Thymus (tissue), 11 donors: Measurements from ENCODE around the gene TRMT2A. TPM values are rescaled to one million over a fixed set of nuclear protein-coding genes. Genes with fewer than 3 reads are reported as not detected.
A peak's percentile ranks its signal among the peaks of the same experiment; 100 is the strongest.

Experiments used
- DNase-seq, 9 donors: peaks; one replicate each; pipeline ENCODE4 v3.0.0-alpha.2; 2013; ENCODE audit warnings: low spot score in 9 of 9, low read depth in 6 of 9, missing footprints in 1 of 9
- H3K27ac ChIP-seq, 2 donors: one replicate each; pipeline ENCODE4 v1.5.1; 2013; ENCODE audit warnings: control low read depth in 1 of 2, low read depth in 1 of 2, low read length in 1 of 2, mild to moderate bottlenecking in 1 of 2, moderate library complexity in 1 of 2
- H3K27me3 ChIP-seq, 2 donors: one replicate each; pipeline ENCODE4 v1.5.1; 2013; ENCODE audit warnings: low read length in 1 of 2; ENCODE audit not compliant: control insufficient read depth in 2 of 2, insufficient read depth in 1 of 2
- H3K36me3 ChIP-seq, 2 donors: one replicate each; pipeline ENCODE4 v1.5.1; 2013; ENCODE audit warnings: low read length in 1 of 2, mild to moderate bottlenecking in 1 of 2, moderate library complexity in 1 of 2; ENCODE audit not compliant: control insufficient read depth in 2 of 2, insufficient read depth in 2 of 2
- H3K4me1 ChIP-seq, 2 donors: one replicate each; pipeline ENCODE4 v1.5.1; 2013; ENCODE audit warnings: low read length in 2 of 2; ENCODE audit not compliant: control insufficient read depth in 2 of 2, insufficient read depth in 2 of 2
- H3K4me3 ChIP-seq, 2 donors: one replicate each; pipeline ENCODE4 v1.5.1; 2013; ENCODE audit warnings: low read length in 2 of 2, control low read depth in 1 of 2, mild to moderate bottlenecking in 1 of 2
- H3K9me3 ChIP-seq, 2 donors: one replicate each; pipeline ENCODE4 v1.5.1; 2013; ENCODE audit warnings: low read length in 1 of 2, mild to moderate bottlenecking in 1 of 2; ENCODE audit not compliant: control insufficient read depth in 2 of 2, insufficient read depth in 1 of 2
- WGBS: extraction: QIAGEN DNeasy Blood & Tissue Kit; methylation state at CpG from one replicate; pipeline ENCODE4 v1.1.7; 2013; 5-methylcytosine and 5-hydroxymethylcytosine counted together
- polyA plus RNA-seq: library from polyadenylated mRNA; stranded (reverse); fragments of 200-250 nt; gene quantifications from one replicate; pipeline ENCODE4 v1.2.3, GENCODE V29; 2013
- total RNA-seq: library from RNA; stranded (reverse); fragments of 120-200 nt; gene quantifications from one replicate; pipeline ENCODE4 v1.2.4, GENCODE V29; 2013
- donor health status: healthy.

TRMT2A gene
- total and polyA plus RNA-seq, 2 donors = 69.3 to 92.4 TPM

DNA sequence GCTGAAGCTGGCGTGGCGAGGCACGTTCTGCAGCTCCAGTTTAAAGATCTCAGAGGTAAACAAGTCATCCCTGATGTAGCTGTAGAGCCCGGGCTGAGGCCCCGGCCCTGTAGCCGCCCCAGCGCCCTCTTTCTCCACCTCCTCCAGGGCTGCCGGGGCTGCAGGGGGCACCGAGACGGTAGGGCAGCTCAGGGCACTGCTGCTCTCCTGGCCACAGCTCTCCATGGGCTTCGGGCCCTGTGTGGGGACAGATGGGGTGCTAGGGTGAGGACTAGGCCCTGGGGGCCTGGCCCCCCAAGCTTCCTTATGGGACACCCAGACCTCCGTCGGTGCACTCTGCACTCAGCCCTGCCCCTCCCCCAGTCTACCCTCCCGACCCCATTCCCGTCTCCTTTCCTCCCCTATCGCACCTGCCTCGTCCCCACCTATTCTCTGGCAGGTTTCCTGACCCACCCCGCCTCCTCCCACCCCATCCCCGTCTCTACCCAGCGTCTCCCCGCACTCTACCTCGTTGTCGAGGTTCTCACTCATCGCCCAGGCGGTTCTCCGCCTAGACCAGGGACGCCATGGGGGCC lies 563 bp downstream of the TRMT2A start:
- Histone ChIP-seq H3K4me3 (peak overlapping the region; percentile 81 to 91), H3K27ac (peak overlapping the region; percentile 80 to 82), H3K36me3 (peaks cover 64 to 74% of the 10 kb centered on the region in 2 donors), H3K27me3 (no peaks in the 10 kb centered on the region), H3K4me1 (peaks cover 30 to 60% of the 10 kb centered on the region in 2 donors), H3K9me3 (no peaks in the 10 kb centered on the region)
- 15% methylated on average over 27 of the region's 27 CpGs for WGBS
- DNase-seq = no peak

DNA sequence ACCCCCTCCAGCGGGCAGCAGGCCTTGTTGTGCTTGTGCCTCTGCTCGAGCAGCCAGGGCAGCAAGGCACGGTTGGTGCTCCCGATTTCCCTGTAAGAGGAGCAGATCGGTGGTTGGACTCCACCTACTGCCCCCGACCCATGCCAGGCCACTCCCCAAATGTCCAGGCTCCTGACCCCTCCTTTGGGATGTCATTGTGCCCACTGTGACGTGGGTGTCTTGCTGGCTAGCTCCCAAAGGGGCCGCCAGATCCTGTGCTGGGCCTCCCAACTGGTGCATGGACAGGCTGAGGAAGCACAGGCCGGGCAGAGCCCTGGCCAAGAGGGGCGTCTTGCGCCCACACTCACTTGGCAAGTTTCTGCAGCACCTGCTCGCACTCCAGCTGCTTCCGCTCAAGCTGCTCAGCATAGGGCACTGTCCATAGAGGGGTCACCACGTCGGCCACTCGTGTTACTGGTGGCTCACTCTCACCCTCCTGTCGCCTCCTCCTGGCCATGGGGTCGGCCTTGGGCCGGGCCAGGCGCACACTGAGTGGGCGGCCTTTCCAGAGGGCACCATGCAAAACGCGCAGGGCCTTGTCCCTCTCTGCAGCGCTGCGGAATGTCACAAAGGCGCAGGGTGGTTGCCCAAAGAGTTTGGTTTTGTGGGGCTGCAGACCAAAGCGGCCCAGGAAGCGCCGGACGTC lies 1.2 kb downstream of the TRMT2A start, which contains the start of gene RANBP1:
Gene RANBP1 (plus strand): TSS at position 414 of the 685 bp plus-strand sequence. CDS start 81 bp downstream, at position 495.
- Histone ChIP-seq H3K27me3 (no peaks in the 10 kb centered on the region), H3K4me3 (peak within 1 kb of the TSS; percentile 81 to 91), H3K36me3 (peaks cover 61 to 73% of the 10 kb centered on the region in 2 donors), H3K4me1 (peaks cover 35 to 66% of the 10 kb centered on the region in 2 donors), H3K27ac (peak within 1 kb of the TSS; percentile 80 to 82), H3K9me3 (no peaks in the 10 kb centered on the region)
- 92% methylated on average over 30 of the region's 30 CpGs for WGBS
- no peak for DNase-seq

GRCh38 chr22:20114506-20115475 lies 2.2 kb downstream of the TRMT2A start:
- H3K4me3 ChIP-seq = no peak overlapping the region
- peaks cover 40 to 68% of the 10 kb centered on the region in 2 donors for H3K4me1 ChIP-seq
- no peak for DNase-seq
- no peak overlapping the region for H3K27ac ChIP-seq
- H3K9me3 ChIP-seq = no peaks in the 10 kb centered on the region
- 97% methylated on average over 36 of the region's 36 CpGs for WGBS
- no peaks in the 10 kb centered on the region for H3K27me3 ChIP-seq
- H3K36me3 ChIP-seq = peaks cover 60 to 73% of the 10 kb centered on the region in 2 donors

DNA sequence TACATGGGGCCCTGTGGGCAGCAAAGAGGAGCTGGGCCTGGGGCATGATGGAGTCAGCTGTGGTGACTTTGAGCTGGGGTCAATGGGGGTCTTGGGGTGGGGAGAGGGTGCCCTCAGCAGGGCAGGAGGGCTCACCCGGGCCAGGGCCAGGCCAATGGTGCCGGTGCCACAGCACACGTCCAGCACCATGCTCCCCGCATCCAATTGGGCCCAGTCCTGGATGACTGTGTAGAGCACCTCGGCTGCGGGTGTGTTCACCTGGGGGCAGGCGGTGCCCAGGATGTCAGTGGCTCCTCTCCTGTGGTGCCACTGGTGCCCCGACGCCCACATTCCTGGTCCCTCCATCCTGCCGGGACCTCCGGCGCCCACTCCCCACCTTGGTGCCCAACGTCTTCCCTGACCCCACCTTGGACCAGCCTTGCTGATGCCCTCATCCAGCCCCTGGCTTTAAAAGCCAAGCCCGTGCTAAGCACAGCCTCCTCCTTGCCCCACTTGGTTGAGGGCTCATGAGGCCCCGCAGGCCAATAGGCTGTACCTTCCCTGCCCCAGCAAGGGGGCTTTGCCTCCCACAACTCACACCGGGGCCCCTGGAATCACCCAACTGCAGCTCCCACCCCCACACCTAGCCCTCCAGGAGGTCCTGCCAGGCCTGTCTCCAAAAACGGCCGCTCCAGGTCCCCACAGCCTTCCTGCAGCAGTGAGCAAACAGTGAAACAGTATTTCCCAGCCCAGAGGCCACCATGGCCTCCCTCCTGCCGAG lies 3.3 kb downstream of the TRMT2A start:
- DNase-seq = no peak
- no peaks in the 10 kb centered on the region for H3K27me3 ChIP-seq

DNA sequence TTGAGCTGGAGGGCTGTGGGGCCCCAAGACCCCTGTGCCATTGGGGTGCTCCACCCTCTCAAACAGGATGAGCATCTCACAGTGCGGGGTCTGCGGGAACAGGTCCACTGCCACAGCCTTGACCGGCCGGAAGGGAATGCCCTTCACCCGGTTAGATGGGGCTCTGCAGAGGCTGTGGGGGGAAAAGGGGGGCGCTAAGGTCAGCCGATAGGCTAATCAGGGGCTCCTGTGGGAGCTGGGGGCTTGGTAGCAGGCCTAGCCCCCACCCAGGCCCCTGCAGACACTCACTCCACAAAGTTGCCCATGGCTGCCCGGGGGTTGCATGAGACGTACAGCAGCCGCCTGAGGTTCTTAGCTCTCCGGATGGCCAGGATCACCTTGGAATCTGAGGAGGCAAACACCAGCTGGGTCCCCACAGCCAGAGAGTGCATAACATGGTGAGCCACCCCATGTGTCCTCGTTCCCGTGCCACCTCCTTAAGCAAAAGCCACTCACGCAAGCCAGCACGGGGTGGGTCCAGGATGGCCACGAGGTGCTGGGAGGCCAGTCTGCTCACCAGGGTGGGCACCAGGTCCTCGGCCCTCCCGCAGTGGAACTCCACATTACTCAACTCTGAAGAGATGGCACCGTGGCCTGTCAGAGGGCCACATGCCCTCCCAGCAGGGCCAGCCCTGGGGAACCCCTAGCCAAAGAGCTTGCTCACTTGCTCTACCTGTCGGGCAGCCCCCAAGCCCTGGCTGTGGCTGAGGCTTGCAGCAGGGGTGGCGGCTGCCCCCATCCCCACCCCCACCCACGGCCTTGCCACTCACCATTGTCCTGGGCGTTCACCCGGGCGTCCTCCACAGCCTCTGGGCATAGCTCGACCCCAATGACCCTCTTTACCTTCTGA lies 4.2 kb downstream of the TRMT2A start:
- Histone ChIP-seq H3K4me1 (peaks cover 39 to 57% of the 10 kb centered on the region in 2 donors), H3K27ac (peak overlapping the region; percentile 90 to 93), H3K4me3 (no peak overlapping the region), H3K9me3 (no peaks in the 10 kb centered on the region), H3K27me3 (no peaks in the 10 kb centered on the region), H3K36me3 (peaks cover 71 to 78% of the 10 kb centered on the region in 2 donors)
- 96% methylated on average over 26 of the region's 26 CpGs for WGBS
- DNase-seq = no peak

More for the DNA sequence above, 3.3 kb downstream of the TRMT2A start:
- Histone ChIP-seq H3K9me3 (no peaks in the 10 kb centered on the region), H3K4me1 (peaks cover 40 to 66% of the 10 kb centered on the region in 2 donors), H3K27ac (no peak overlapping the region), H3K36me3 (peaks cover 63 to 73% of the 10 kb centered on the region in 2 donors), H3K4me3 (no peak overlapping the region)
- WGBS = 98% methylated on average over 19 of the region's 19 CpGs

GRCh38 chr22:20111689-20112622 lies 5.1 kb downstream of the TRMT2A start:
- Histone ChIP-seq H3K27me3 (no peaks in the 10 kb centered on the region), H3K4me3 (no peak overlapping the region), H3K36me3 (peaks cover 81 to 87% of the 10 kb centered on the region in 2 donors), H3K9me3 (no peaks in the 10 kb centered on the region), H3K4me1 (peaks cover 39 to 57% of the 10 kb centered on the region in 2 donors), H3K27ac (peak overlapping the region; percentile 90 to 93)
- no peak for DNase-seq
- WGBS = 32% methylated on average over 7 of the region's 7 CpGs

DNA sequence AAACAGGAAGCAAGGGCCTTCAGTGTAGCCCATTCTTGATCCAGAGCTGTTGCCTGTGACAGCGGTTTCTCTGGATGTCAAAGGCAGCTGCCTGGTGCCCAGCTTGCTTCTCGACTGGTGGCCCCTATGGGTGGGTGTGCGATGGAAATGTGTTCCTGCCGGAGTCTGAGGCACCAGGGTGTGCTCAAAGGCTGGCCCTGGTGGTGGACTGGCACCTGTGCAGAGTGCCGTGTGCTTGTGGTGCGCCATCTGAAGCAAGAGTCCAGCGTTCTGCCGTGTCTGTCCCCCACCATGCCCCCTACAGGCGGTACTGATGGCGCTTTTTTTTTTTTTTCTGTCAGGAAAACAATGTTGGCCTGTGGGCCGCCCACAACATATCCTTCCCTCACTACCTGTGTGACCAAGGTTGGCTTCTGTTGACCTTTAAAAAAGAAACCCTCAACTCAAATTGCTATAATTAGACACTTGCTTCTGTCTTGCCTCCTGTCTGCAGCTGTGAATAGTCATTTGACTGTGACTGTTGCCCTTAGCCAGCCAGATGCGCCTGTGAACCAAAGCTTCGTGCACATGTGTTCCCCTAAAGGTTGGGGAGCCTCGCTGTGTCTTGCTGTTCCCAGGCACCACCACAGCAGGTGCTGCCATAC lies 5.9 kb downstream of the TRMT2A start:
- peaks cover 88 to 95% of the 10 kb centered on the region in 2 donors for H3K36me3 ChIP-seq
- no peaks in the 10 kb centered on the region for H3K27me3 ChIP-seq
- WGBS = 23% methylated on average over 14 of the region's 14 CpGs
- peak overlapping the region; percentile 84 to 93 for H3K27ac ChIP-seq
- no peaks in the 10 kb centered on the region for H3K9me3 ChIP-seq
- H3K4me3 ChIP-seq = no peak overlapping the region
- H3K4me1 ChIP-seq = peaks cover 36 to 53% of the 10 kb centered on the region in 2 donors
- DNase-seq = peak in 8 of 9 donors; percentile 58 to 94 (median 82)
